ENCODE results near the gene BUB1B.

The BUB1B gene

DNA sequence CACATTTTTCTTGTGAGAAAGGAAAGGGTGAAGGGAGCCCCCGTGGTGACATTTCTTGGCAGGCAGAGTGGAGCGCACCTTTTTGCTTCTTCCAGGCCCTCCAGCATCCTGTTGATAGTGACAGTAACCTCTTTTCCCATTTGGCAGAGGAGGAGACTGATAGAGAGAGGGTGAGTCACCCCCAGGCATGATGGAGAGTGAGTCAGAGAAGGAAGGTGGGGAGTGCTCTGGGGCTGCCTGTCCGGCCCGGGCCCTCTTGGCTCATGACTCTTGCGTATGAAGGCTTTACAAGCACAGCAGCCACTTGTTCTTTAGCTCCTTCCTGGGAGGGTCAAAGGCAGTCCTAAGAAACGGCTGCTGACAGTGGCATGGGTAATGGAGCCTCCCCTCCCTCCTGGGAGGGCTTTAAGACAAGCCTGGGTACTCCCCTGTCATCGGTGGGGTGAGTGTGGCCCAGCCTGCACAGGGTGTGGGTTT lies 106.0 kb downstream of the BUB1B start:
- DNase-seq (ENCODE audit: low read depth), result peak; percentile 98
- TF ChIP-seq, protein P1, sequence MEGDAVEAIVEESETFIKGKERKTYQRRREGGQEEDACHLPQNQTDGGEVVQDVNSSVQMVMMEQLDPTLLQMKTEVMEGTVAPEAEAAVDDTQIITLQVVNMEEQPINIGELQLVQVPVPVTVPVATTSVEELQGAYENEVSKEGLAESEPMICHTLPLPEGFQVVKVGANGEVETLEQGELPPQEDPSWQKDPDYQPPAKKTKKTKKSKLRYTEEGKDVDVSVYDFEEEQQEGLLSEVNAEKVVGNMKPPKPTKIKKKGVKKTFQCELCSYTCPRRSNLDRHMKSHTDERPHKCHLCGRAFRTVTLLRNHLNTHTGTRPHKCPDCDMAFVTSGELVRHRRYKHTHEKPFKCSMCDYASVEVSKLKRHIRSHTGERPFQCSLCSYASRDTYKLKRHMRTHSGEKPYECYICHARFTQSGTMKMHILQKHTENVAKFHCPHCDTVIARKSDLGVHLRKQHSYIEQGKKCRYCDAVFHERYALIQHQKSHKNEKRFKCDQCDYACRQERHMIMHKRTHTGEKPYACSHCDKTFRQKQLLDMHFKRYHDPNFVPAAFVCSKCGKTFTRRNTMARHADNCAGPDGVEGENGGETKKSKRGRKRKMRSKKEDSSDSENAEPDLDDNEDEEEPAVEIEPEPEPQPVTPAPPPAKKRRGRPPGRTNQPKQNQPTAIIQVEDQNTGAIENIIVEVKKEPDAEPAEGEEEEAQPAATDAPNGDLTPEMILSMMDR (conservative IDR thresholded peaks at IDR 0.05; ENCODE audit: low read depth, low read length), result no peak
- H3K4me3 ChIP-seq (ENCODE audit: low read depth, low read length), result no peak overlapping the region

DNA sequence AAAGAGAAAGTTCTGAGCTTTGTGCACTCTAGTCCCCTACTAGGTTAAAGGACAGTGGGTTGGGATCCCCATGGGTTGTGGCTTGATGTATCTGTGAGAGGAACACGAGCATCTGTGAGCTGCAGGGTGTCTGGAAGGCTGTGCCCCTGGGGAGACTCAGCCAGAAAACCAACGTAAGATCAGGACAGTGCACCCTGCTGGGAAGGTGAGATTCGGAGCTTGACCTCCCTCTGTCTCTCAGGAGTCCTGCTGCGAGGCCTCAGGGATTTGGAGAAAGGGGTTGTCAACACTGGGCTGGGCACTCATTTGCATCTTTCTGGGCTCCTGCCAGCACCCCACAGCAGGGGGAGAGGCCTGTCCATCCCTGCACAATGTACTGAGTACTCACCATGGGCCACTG lies 106.8 kb downstream of the BUB1B start:
- TF ChIP-seq, protein P1 (conservative IDR thresholded peaks at IDR 0.05; ENCODE audit: low read depth, low read length), result no peak
- H3K4me3 ChIP-seq (ENCODE audit: low read depth, low read length), result no peak overlapping the region
- peak; percentile 75 for DNase-seq (ENCODE audit: low read depth)

DNA sequence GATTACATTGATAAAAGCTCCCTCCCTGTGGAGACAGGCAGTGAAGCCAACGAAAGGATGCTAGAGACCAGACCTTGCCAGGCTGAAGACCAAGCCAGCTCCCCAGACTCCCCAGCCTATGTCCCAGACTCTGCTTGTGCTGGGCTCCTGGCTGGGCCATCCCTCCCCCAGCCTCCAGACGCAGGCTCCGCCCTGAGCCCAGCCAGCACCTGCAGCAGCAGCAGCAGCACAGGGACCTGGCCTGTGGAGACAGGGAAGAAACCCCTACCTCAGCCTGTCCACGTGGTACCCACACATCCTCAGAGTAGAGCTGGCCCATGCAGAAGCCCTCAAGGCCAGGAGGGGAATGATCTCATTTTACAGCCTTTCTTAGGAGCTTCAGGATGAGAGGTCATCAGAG lies 108.7 kb downstream of the BUB1B start:
- TF ChIP-seq, protein P1 (conservative IDR thresholded peaks at IDR 0.05; ENCODE audit: low read depth, low read length), result no peak

DNA sequence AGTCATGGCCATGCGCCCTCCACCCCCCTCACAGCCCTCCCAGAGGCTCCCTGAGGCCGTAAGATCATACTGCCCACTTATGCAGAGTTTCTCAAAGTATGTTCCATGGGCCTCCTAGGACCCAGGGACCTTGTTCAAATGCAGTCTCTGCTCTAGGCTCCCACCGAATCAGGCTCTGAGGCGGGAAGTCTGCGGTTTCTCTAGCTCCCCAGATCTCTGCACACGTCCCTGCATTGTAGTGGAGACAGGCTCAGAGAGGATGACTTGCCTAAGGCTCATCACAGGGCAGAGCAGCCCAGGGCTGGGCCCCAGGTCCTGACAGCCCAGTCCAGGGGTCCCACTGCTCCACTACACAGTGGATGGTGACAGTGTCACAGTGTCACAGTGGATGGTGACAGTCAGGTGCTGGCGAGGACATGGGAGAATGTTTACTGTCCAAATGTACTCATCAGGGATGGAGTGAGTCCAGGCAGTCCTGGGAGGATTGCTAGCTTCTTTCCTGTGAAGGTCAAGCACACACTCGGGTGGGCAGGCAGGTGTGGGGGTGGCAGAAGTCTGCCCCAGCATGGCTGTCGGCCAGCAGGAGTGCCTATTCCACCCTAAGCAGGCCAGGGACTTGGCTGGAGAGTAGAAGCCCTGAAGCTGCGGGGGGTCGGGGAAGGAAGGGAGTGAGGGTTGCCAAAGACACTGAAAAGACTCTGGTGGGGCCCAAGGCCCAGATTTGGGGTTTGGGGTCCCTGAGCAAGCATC lies 109.6 kb downstream of the BUB1B start:
- TF ChIP-seq, protein P1 (conservative IDR thresholded peaks at IDR 0.05; ENCODE audit: low read depth, low read length), result no peak
- H3K4me3 ChIP-seq (ENCODE audit: low read depth, low read length), result no peak overlapping the region
- DNase-seq (ENCODE audit: low read depth), result no peak

More for the DNA sequence above, 108.7 kb downstream of the BUB1B start:
- no peak overlapping the region for H3K4me3 ChIP-seq (ENCODE audit: low read depth, low read length)
- no peak for DNase-seq (ENCODE audit: low read depth)
